Loucy (cell line): Measurements from ENCODE around the gene UBE2G2.
A peak's percentile ranks its signal among the peaks of the same experiment; 100 is the strongest.

Source experiments
- H2AFZ ChIP-seq: fragments of 200-600 bp; sonication (generic); 2 replicates; pipeline ENCODE4 v1.6.0; 2016; ENCODE audit warnings: antibody characterized with exemption, mild to moderate bottlenecking, low read length, moderate library complexity
- H3F3A ChIP-seq: fragments of 200-600 bp; 2 replicates; pipeline ENCODE4 v1.6.0; 2016; ENCODE audit warnings: antibody characterized with exemption, low read depth, mild to moderate bottlenecking
- H3K27me3 ChIP-seq: fragments of 200-600 bp; sonication (generic); 2 replicates; pipeline ENCODE4 v1.6.1; 2014; ENCODE audit warnings: low read length, mild to moderate bottlenecking; ENCODE audit not compliant: insufficient read depth, poor library complexity, severe bottlenecking
- H3K36me3 ChIP-seq: fragments of 200-600 bp; sonication (generic); 2 replicates; pipeline ENCODE4 v1.6.1; 2016; ENCODE audit warnings: low read length; ENCODE audit not compliant: insufficient read depth
- H3K4me1 ChIP-seq: fragments of 200-600 bp; sonication (generic); 2 replicates; pipeline ENCODE4 v1.5.1; 2014; ENCODE audit warnings: low read length, mild to moderate bottlenecking; ENCODE audit not compliant: insufficient read depth, poor library complexity, severe bottlenecking
- H3K4me2 ChIP-seq: fragments of 200-600 bp; sonication (generic); 2 replicates; pipeline ENCODE4 v1.6.0; 2014; ENCODE audit warnings: antibody characterized with exemption, low read length, low read depth, mild to moderate bottlenecking; ENCODE audit not compliant: poor library complexity, severe bottlenecking
- H3K4me3 ChIP-seq: fragments of 200-600 bp; sonication (generic); 2 replicates; pipeline ENCODE4 v1.5.1; 2014; ENCODE audit warnings: low read length, mild to moderate bottlenecking, mixed read lengths; ENCODE audit not compliant: poor library complexity, severe bottlenecking
- H3K79me2 ChIP-seq: fragments of 200-600 bp; sonication (generic); 2 replicates; pipeline ENCODE4 v1.6.1; 2014; ENCODE audit warnings: low read length; ENCODE audit not compliant: insufficient read depth
- H3K9ac ChIP-seq: fragments of 200-600 bp; sonication (generic); 2 replicates; pipeline ENCODE4 v1.6.0; 2014; ENCODE audit warnings: mild to moderate bottlenecking, low read depth, low read length, moderate library complexity; ENCODE audit not compliant: poor library complexity, severe bottlenecking
- H3K9me2 ChIP-seq: fragments of 200-600 bp; sonication (generic); replicated peaks from 2 replicates; pipeline ENCODE4 v1.6.1; 2016; ENCODE audit warnings: low read depth, low read length, mixed read lengths
- H3K9me3 ChIP-seq: fragments of 200-600 bp; sonication (generic); 2 replicates; pipeline ENCODE4 v1.6.1; 2014; ENCODE audit warnings: mild to moderate bottlenecking, antibody characterized with exemption, low read length, low read depth; ENCODE audit not compliant: insufficient read depth
- H4K20me1 ChIP-seq: fragments of 200-600 bp; sonication (generic); 2 replicates; pipeline ENCODE4 v1.6.0; 2014; ENCODE audit warnings: antibody characterized with exemption, low read length, mild to moderate bottlenecking; ENCODE audit not compliant: insufficient read depth, poor library complexity, severe bottlenecking
- CTCF ChIP-seq: fragments of 200-600 bp; sonication (generic); conservative IDR thresholded peaks from 2 replicates; pipeline ENCODE4 v1.5.1; 2014; ENCODE audit warnings: mild to moderate bottlenecking, antibody characterized with exemption, low read length
- EZH2phosphoT487 ChIP-seq: fragments of 200-600 bp; IDR thresholded peaks from 2 replicates; pipeline ENCODE4 v1.6.1; 2018; ENCODE audit warnings: antibody characterized with exemption, mild to moderate bottlenecking, moderate library complexity, borderline replicate concordance

UBE2G2 gene

DNA sequence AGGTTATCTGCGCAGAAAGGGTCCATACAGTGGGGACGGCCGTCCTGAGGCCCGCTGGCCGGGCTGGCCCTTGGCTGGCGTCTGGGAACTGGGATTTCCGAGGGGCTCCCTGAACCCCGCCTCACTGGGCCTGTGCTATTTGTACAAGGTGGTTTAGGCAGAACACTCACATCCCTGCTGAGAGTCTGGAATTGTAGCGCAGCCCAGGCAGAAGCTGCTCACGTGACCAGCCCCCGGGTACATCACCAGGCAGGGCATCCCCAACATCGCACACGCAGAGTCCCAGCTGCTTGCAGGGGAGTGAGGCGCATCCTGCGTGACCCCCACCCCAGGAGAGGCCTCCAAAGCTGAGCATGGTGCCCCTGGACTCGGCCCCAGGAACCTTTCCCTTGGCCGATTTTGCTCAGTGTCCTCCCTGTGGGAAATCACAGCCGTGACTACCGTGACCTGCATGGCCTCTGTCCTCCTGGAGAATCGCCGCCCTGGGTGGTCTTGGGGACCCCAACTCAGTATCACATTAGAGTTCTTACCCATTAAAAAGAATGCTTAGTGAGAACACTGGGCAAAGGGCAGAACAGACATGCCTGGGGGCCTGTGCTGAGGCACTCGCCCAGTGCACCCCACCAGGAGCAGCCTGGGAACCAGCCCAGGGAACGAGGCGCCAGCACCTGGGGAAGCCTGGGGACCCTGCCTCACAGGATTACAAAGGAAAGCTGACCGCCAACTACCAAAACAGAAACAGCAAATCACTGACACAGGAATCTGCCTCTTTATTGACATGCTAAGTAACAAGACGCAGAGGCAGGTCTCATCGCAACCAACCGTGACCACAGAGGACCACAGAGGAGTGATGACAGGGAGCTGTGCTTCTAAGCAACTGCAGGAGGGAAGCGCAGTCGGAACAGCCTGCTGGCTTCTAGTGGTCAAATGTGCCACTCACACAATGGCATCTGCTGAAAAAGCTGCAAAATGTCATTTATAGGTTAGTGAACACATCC, 33.5 kb downstream of the UBE2G2 start:
- no peak overlapping the region for H3K4me3 ChIP-seq
- no peaks in the 10 kb centered on the region for H3K79me2 ChIP-seq
- no peak overlapping the region for H3K9ac ChIP-seq
- H3K4me2 ChIP-seq, result no peak overlapping the region
- no peaks in the 10 kb centered on the region for H4K20me1 ChIP-seq
- no peaks in the 10 kb centered on the region for H3F3A ChIP-seq
- H3K9me2 ChIP-seq, result no peaks in the 10 kb centered on the region
- H3K4me1 ChIP-seq, result no peaks in the 10 kb centered on the region
- no peak for TF ChIP-seq CTCF
- TF ChIP-seq EZH2phosphoT487, result no peak
- H3K9me3 ChIP-seq, result no peaks in the 10 kb centered on the region
- no peak overlapping the region for H2AFZ ChIP-seq
- H3K36me3 ChIP-seq, result peaks cover 35% of the 10 kb centered on the region; the same call in 1 of the 2 replicates
- no peaks in the 10 kb centered on the region for H3K27me3 ChIP-seq

- Histone ChIP-seq H3K4me1 (no peaks in the 10 kb centered on the region), H3K36me3 (peaks cover 24% of the 10 kb centered on the region; the same call in 1 of the 2 replicates), H2AFZ (no peak overlapping the region), H3K9ac (peak overlapping the region; percentile 39), H3F3A (no peaks in the 10 kb centered on the region), H3K4me2 (no peak overlapping the region), H3K9me2 (no peaks in the 10 kb centered on the region), H3K79me2 (no peaks in the 10 kb centered on the region), H3K4me3 (no peak overlapping the region), H3K9me3 (no peaks in the 10 kb centered on the region), H3K27me3 (no peaks in the 10 kb centered on the region), H4K20me1 (no peaks in the 10 kb centered on the region)
- no peak for TF ChIP-seq EZH2phosphoT487
- no peak for TF ChIP-seq CTCF
These were observed 34.7 kb downstream of the UBE2G2 start for GRCh38 chr21:44766818-44767354.

DNA sequence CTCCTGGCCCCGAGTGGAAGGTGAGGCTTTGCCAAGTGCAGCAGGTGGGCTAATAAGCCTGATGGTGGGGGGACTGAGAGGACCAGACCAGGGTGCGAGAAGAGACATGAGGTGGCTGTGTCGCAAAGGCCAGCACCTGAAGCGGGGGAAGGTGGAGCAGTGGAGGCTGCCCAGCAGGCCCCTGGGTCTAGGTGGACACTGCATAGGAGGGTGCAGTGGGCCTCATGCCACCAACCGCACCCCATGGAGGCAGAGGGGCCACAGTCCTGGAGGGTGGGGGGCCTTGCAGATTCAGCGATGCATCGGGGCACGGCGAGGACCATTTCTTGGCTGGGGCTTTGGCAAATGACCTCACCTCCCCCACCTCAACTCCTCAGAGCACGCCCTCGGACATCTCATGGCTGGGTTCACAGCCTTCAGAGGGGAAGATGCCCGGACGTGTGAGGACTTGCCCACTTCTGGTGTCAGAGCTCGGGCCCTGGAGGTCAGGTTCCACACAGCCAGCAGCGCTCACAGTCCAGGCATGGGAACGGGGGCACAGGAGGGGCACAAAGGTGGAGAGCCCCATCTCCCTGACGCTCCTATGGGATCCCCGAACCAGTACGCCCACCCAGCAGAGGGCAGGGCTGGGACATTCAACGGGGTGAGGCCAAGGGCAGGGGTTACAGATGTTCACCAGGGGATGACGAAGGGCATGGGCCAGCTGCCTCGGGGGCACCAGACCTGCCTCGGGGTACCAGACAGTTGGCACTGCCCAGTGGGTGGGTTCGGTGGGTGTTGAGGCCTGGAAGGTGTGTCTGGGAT, 35.4 kb downstream of the UBE2G2 start:
- Histone ChIP-seq H3F3A (no peaks in the 10 kb centered on the region), H3K9ac (peak overlapping the region; percentile 39), H3K4me2 (no peak overlapping the region), H3K9me3 (no peaks in the 10 kb centered on the region), H3K9me2 (no peaks in the 10 kb centered on the region), H3K4me1 (no peaks in the 10 kb centered on the region), H3K27me3 (no peaks in the 10 kb centered on the region), H3K79me2 (no peaks in the 10 kb centered on the region), H3K36me3 (peaks cover 17% of the 10 kb centered on the region; the same call in 1 of the 2 replicates), H3K4me3 (no peak overlapping the region), H4K20me1 (no peaks in the 10 kb centered on the region), H2AFZ (no peak overlapping the region)
- TF ChIP-seq EZH2phosphoT487, result no peak
- TF ChIP-seq CTCF, result no peak
